Measurements from ENCODE around the gene CCDC142. TPM values are rescaled to one million over a fixed set of nuclear protein-coding genes. Genes with fewer than 3 reads are reported as not detected.

The CCDC142 gene
- total RNA-seq, 1 experiment from 2014 or later = 47.7 TPM

Other genes with a start within 250 kb of the CCDC142 start
- gene SLC4A5, start 139.6 kb downstream of the CCDC142 start, total RNA-seq (2014; rRNA removed; shearing (Covaris generic); ENCODE audit: low replicate concordance) = 0.65 and 3.2 TPM in 2 replicates
- 95.0 and 96.4 TPM in 2 replicates for gene DCTN1, start 102.7 kb downstream of the CCDC142 start, total RNA-seq (2014; rRNA removed; shearing (Covaris generic); ENCODE audit: low replicate concordance)
- 3.8 and 7.6 TPM in 2 replicates for gene C2orf81, start 61.4 kb downstream of the CCDC142 start, total RNA-seq (2014; rRNA removed; shearing (Covaris generic); ENCODE audit: low replicate concordance)
- 130 and 239 TPM in 2 replicates for gene WDR54, start 61.3 kb downstream of the CCDC142 start, total RNA-seq (2014; rRNA removed; shearing (Covaris generic); ENCODE audit: low replicate concordance)
- 28.1 and 31.5 TPM in 2 replicates for gene RTKN, start 41.1 kb downstream of the CCDC142 start, total RNA-seq (2014; rRNA removed; shearing (Covaris generic); ENCODE audit: low replicate concordance)
- 29.3 and 86.9 TPM in 2 replicates for gene INO80B, start 27.9 kb downstream of the CCDC142 start, total RNA-seq (2014; rRNA removed; shearing (Covaris generic); ENCODE audit: low replicate concordance)
- 124 and 149 TPM in 2 replicates for gene WBP1, start 24.6 kb downstream of the CCDC142 start, total RNA-seq (2014; rRNA removed; shearing (Covaris generic); ENCODE audit: low replicate concordance)
- gene MOGS, start 17.6 kb downstream of the CCDC142 start, total RNA-seq (2014; rRNA removed; shearing (Covaris generic); ENCODE audit: low replicate concordance) = 69.1 and 95.6 TPM in 2 replicates
- gene MRPL53, start 10.3 kb downstream of the CCDC142 start, total RNA-seq (2014; rRNA removed; shearing (Covaris generic); ENCODE audit: low replicate concordance) = 91.4 and 144 TPM in 2 replicates
- 47.5 and 54.9 TPM in 2 replicates for gene TTC31, start 83 bp upstream of the CCDC142 start, total RNA-seq (2014; rRNA removed; shearing (Covaris generic); ENCODE audit: low replicate concordance)
- 7.2 and 15.8 TPM in 2 replicates for gene LBX2, start 16.6 kb upstream of the CCDC142 start, total RNA-seq (2014; rRNA removed; shearing (Covaris generic); ENCODE audit: low replicate concordance)
- 44.8 and 58.3 TPM in 2 replicates for gene PCGF1, start 24.7 kb upstream of the CCDC142 start, total RNA-seq (2014; rRNA removed; shearing (Covaris generic); ENCODE audit: low replicate concordance)
- gene TLX2, start 31.5 kb upstream of the CCDC142 start, total RNA-seq (2014; rRNA removed; shearing (Covaris generic); ENCODE audit: low replicate concordance) = 0.25 and 2.5 TPM in 2 replicates
- 1.4 and 22.6 TPM in 2 replicates for gene DQX1, start 43.2 kb upstream of the CCDC142 start, total RNA-seq (2014; rRNA removed; shearing (Covaris generic); ENCODE audit: low replicate concordance)
- gene AUP1, start 46.7 kb upstream of the CCDC142 start, total RNA-seq (2014; rRNA removed; shearing (Covaris generic); ENCODE audit: low replicate concordance) = 216 and 273 TPM in 2 replicates
- 36.8 and 72.1 TPM in 2 replicates for gene HTRA2, start 46.9 kb upstream of the CCDC142 start, total RNA-seq (2014; rRNA removed; shearing (Covaris generic); ENCODE audit: low replicate concordance)
- gene LOXL3, start 70.9 kb upstream of the CCDC142 start, total RNA-seq (2014; rRNA removed; shearing (Covaris generic); ENCODE audit: low replicate concordance) = 0.15 and 1.3 TPM in 2 replicates
- gene DOK1, start 71.7 kb upstream of the CCDC142 start, total RNA-seq (2014; rRNA removed; shearing (Covaris generic); ENCODE audit: low replicate concordance) = 24.7 and 57.1 TPM in 2 replicates
- gene M1AP, start 165.3 kb upstream of the CCDC142 start, total RNA-seq (2014; rRNA removed; shearing (Covaris generic); ENCODE audit: low replicate concordance) = 0.11 TPM in 1 of 2 replicates, not detected in the other
- 2.7 and 3.4 TPM in 2 replicates for gene SEMA4F, start 171.2 kb upstream of the CCDC142 start, total RNA-seq (2014; rRNA removed; shearing (Covaris generic); ENCODE audit: low replicate concordance)

Measured in Karpas-422 (cell line).